Stomach smooth muscle (tissue), 2 donors: ENCODE measurements around the gene CALHM3.

Experiments used
- H3K27ac ChIP-seq: one replicate; pipeline ENCODE4 v1.7.0; 2013; ENCODE audit warnings: mild to moderate bottlenecking, low read length, inconsistent platforms
- H3K27me3 ChIP-seq, 2 donors: one replicate each; pipeline ENCODE4 v1.7.0; 2013; ENCODE audit warnings: low read length in 2 of 2; ENCODE audit not compliant: insufficient read depth in 2 of 2, control insufficient read depth in 1 of 2
- H3K36me3 ChIP-seq, 2 donors: one replicate each; pipeline ENCODE4 v1.7.0; 2013; ENCODE audit warnings: low read length in 2 of 2; ENCODE audit not compliant: control insufficient read depth in 2 of 2, insufficient read depth in 2 of 2
- H3K4me1 ChIP-seq: one replicate; pipeline ENCODE4 v1.7.0; 2013; ENCODE audit warnings: low read length; ENCODE audit not compliant: control insufficient read depth, insufficient read depth
- H3K4me3 ChIP-seq, 2 donors: one replicate each; pipeline ENCODE4 v1.7.0; 2013; ENCODE audit warnings: low read length in 2 of 2
- H3K9ac ChIP-seq, 2 donors: one replicate each; pipeline ENCODE4 v1.7.0; 2013; ENCODE audit warnings: low read length in 2 of 2, mild to moderate bottlenecking in 1 of 2
- H3K9me3 ChIP-seq, 2 donors: one replicate each; pipeline ENCODE4 v1.7.0; 2013; ENCODE audit warnings: low read length in 2 of 2; ENCODE audit not compliant: control insufficient read depth in 2 of 2
- donor health status: healthy.
- donor health status: Pancreatic carcinoma.

Gene CALHM3

DNA sequence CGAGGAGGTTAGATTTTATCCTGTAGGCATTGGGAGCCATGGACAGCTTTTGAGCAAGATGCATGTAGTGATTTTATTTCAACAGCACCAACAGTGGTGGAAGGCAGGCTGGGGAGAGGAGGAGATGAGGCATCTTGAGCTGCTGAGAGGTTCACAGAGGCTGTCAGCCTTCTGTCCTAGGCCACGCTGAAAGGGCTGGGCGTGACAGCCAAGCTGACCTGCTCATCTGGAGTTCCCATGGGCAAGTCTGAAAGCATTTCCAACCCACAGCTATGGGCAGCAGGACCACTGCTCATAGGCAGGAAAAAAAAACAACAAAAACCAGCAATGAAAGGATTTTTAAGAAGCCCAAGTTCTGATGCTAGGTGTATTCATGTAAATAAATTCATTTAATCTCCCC lies 22.1 kb upstream of the CALHM3 start:
- Histone ChIP-seq H3K36me3 (no peaks in the 10 kb centered on the region), H3K27ac (no peak overlapping the region), H3K27me3 (peaks cover 3 to 12% of the 10 kb centered on the region in 2 donors), H3K9me3 (no peaks in the 10 kb centered on the region), H3K9ac (no peak overlapping the region), H3K4me1 (no peaks in the 10 kb centered on the region), H3K4me3 (no peak overlapping the region)

DNA sequence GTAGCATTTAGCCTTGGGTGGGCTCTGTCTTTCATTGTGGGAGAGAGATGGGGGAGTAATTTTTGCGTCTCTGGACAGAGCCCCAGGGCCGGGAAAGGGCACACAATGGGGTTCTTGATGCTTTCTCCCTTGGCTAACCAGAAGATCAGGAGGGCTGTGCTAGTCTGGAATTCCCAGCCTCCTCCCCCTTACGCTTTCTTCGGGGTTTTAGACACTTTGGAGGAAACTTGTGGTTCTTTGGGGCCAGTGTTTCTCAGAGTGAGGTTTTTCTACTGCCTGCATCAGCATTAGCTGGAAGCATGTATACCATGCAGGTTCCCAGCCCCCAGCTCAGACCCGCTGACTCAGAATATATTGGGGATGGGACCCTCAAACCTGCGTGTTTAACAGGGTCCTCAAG lies 21.4 kb upstream of the CALHM3 start:
- no peaks in the 10 kb centered on the region for H3K36me3 ChIP-seq
- H3K9me3 ChIP-seq = no peaks in the 10 kb centered on the region
- no peak overlapping the region for H3K9ac ChIP-seq
- H3K4me1 ChIP-seq = no peaks in the 10 kb centered on the region
- no peak overlapping the region for H3K27ac ChIP-seq
- no peak overlapping the region for H3K4me3 ChIP-seq
- peaks cover 3 to 9% of the 10 kb centered on the region in 2 donors for H3K27me3 ChIP-seq

DNA sequence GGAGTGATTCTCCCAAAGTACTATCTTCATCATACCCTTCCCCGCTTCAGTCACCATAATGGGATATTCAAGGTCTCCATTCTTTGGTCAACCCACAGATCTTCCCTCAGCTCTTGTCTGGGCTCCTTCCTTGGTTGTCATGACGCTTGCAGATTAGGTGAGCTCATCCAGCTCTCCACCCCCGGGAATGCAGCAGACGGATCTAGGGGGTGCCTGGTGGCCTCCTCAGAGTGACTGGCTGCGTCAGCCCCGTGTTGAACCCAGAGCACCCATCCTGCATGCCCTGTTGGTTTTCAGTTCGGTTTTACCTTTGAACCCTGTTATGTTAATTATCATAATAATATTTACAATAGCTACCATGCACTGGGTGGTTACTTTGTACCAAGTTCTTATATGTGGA lies 20.8 kb upstream of the CALHM3 start:
- no peak overlapping the region for H3K27ac ChIP-seq
- no peak overlapping the region for H3K9ac ChIP-seq
- no peaks in the 10 kb centered on the region for H3K4me1 ChIP-seq
- H3K36me3 ChIP-seq = no peaks in the 10 kb centered on the region
- H3K4me3 ChIP-seq = no peak overlapping the region
- H3K9me3 ChIP-seq = no peaks in the 10 kb centered on the region
- peaks cover 8 to 15% of the 10 kb centered on the region in 2 donors for H3K27me3 ChIP-seq

DNA sequence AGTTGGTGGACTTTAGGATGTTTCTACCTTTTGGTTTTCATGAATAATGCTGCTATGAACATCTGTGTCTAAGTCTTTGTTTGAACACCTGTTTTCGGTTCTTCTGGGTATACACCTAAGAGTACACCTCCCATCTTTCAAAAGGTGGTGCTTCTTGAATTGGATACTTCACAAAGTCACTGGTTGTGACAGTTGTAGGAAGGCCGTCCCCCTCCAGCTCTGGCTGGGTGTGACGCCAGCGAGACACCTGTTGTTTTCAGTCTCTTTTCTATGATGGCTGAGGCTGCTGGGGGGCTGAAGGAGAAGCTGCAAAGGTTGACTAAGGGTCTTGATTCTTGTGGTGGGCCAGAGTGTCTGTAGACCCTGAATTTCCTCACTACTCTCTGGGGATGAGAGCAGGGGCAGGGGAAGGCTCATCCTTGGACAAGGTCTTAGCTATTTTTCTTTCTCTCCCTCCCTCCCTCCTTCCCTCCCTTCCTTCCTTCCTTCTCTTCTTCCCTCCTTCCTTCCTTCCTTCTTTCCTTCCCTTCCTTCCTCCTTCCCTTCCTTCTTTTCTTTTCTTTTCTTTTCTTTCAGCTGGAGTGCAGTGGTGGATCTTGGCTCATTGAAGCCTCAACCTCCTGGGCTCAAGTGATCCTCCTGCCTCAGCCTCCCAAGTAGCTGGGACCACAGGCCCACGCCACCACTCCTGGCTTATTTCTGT lies 20.0 kb upstream of the CALHM3 start:
- Histone ChIP-seq H3K27ac (no peak overlapping the region), H3K9ac (no peak overlapping the region), H3K4me1 (peaks cover 4% of the 10 kb centered on the region), H3K36me3 (no peaks in the 10 kb centered on the region), H3K9me3 (no peaks in the 10 kb centered on the region), H3K27me3 (peaks cover 16 to 21% of the 10 kb centered on the region in 2 donors), H3K4me3 (no peak overlapping the region)

DNA sequence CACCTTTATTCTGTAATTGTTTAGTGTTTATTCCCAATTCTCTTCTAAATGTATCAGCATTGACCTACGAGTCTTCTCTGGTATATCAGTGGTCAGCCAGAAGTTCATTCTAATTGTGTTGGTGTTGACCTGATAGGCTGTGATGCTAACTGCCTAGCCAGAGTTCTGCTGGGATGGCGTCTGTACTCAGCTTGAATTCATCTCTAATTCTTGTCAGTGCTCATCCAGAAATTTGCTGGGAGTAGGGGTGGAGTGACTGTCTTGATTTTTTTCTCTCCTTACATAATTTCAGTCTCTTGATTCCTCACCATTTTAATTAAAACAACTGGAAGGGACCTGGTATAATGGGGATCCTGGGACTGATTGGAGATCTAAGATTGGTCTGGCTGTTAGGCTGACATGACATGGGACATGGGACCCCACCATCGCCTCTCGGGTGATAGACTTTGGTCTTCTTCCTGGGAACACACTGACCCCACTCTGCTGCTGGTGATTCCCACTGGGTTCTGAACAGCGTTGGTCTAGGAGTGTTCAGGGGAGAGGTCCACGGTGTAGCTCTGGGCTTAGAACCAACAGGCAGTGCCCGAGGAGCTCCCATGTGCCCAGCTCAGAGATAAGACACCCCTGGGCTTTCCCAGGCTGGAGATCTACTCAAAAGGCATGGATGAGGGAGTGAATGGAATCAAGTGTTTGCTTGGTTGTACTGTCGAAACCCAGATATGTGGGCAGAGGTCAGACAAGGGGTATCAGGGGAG lies 18.3 kb upstream of the CALHM3 start:
- no peaks in the 10 kb centered on the region for H3K36me3 ChIP-seq
- no peak overlapping the region for H3K9ac ChIP-seq
- H3K4me3 ChIP-seq = no peak overlapping the region
- peaks cover 29 to 30% of the 10 kb centered on the region in 2 donors for H3K27me3 ChIP-seq
- no peaks in the 10 kb centered on the region for H3K9me3 ChIP-seq
- H3K27ac ChIP-seq = no peak overlapping the region
- peaks cover 13% of the 10 kb centered on the region for H3K4me1 ChIP-seq

DNA sequence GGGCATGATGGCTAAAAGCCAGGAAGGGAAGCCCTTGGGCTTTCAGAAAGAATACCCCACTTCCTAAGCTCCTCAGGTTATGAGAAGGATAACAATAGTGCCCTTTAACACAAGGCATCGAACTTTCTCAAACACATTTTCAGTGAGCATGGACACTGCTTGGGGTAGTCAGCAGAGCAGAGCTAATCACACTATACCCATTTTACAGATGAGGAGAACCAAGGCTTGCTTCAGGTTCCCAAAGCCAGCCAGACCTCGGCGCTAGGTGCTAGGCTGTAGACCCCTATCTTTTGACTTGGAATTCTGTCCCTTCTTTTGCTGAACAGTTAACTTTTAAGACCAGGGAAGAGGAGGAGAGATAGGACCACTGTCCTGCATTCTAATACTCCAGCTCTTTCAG lies 16.3 kb upstream of the CALHM3 start:
- H3K4me3 ChIP-seq = no peak overlapping the region
- no peak overlapping the region for H3K27ac ChIP-seq
- H3K4me1 ChIP-seq = peaks cover 13% of the 10 kb centered on the region
- H3K27me3 ChIP-seq = peaks cover 29 to 32% of the 10 kb centered on the region in 2 donors
- no peaks in the 10 kb centered on the region for H3K36me3 ChIP-seq
- no peaks in the 10 kb centered on the region for H3K9me3 ChIP-seq
- no peak overlapping the region for H3K9ac ChIP-seq

DNA sequence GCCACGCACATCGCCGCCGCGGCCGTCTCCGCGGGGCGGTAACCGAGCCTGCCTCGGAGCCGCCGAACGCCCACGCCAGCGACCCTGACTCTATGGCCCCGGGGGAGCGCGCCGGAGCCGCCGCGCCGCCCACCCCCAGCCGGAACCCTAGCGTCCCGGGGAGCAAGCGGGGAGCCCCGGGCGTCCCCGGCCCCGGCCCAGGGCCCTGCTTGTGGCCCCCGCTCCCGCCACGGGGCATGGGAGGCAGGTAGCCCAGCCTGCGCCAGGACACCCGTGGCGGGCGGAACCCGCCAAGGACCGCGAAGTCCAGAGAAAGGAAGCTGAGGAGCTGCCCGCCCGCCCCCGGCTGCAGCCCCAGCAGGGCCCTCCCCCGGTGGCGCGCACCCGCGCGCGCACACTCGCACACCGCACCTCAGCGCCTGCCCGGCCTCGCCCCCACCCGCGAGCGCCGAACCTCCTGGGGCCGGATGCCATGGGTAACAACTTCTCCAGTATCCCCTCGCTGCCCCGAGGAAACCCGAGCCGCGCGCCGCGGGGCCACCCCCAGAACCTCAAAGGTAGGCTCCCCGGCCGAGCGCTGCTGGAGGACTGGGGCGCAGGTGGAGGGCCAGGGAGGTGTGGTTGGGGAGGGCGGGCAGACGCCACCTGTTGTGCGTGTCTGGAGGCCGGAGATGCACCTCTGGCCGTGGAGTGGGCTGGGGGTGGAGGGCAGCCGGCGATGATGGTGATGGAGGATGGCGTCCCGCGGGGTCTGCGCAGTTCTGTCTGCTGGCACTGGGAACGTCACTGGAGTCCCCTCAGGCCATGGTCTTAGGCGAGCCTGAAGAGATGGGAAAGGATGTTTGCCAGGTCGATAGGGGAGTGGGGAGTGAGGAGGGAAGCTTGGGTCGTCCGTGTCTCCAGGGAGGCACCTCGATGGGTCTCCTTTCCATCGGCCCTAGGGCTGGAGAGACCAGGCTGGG lies 15.2 kb upstream of the CALHM3 start:
- H3K27ac ChIP-seq = no peak overlapping the region
- peaks cover 13% of the 10 kb centered on the region for H3K4me1 ChIP-seq
- H3K9me3 ChIP-seq = no peaks in the 10 kb centered on the region
- H3K27me3 ChIP-seq = peaks cover 29 to 30% of the 10 kb centered on the region in 2 donors
- no peak overlapping the region for H3K9ac ChIP-seq
- no peaks in the 10 kb centered on the region for H3K36me3 ChIP-seq
- H3K4me3 ChIP-seq = peak overlapping the region; percentile 43 to 68

DNA sequence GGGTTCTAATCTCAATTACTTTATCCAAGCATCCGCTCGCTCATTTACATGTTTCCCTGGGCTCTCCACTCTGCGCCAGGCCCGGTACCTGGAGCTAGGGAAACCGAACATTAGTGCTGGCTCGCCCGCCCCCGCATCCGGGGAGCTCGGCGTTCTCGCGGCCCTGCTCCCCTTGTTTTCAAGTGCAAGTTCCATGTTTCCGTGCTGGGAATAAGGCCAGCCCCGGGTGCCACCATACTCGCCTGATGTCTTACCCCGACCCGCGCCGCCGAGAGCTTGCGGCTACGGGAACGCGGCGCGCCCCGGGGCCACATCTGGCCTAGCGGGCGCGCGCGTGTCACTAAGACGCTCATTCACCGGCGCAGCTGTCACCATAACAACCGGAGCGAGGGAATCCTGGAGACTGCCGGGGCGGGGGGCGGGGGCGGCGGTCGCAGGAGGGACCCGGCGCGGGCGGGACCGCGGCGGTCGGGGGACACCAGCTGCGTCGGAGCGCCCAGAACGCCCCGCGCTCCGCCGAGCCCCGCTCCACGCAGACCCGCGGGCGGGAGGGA lies 14.4 kb upstream of the CALHM3 start, which contains the start of gene NEURL1:
Gene NEURL1 (plus strand): TSS at position 344 of the 554 bp plus-strand sequence. CDS start 683 bp downstream, outside the sequence.
- peak within 1 kb of the TSS; percentile 56 to 68 for H3K4me3 ChIP-seq
- H3K9me3 ChIP-seq = no peaks in the 10 kb centered on the region
- H3K36me3 ChIP-seq = no peaks in the 10 kb centered on the region
- H3K4me1 ChIP-seq = peaks cover 13% of the 10 kb centered on the region
- H3K27me3 ChIP-seq = peaks cover 29 to 30% of the 10 kb centered on the region in 2 donors
- no peak within 1 kb of the TSS for H3K27ac ChIP-seq
- H3K9ac ChIP-seq = no peak within 1 kb of the TSS

DNA sequence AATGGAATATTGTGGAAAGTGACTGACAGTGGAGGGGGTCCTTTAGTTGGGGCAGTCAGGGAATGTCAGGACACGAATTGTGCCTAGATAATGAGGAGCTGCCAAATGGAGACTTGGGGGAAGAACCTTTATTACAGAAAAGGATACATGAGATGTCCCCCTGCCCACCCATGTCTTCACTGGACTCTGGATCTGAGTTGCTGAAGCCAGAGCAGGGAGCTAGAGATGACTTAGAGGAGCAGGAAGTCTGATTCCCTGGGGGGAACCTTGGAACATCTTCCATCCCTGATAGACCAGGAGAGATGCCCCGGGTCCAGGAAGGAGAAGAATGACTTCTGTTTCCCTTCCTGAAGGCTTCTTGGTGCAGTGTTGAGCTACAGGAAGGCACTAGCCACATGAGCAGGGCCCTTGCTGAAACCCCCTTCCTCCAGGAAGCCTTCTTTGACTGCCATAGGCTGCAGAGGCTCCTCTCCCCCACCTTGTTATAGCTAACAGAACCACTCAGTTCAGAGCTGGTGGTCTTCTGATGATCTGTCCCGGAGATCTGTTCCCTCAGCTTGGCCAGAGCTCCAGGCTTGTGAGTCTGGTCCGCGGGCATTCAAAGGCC lies 13.7 kb upstream of the CALHM3 start:
- H3K27ac ChIP-seq = no peak overlapping the region
- H3K4me3 ChIP-seq = peak overlapping the region in 1 of 2 donors; percentile 68
- no peaks in the 10 kb centered on the region for H3K36me3 ChIP-seq
- peaks cover 29 to 30% of the 10 kb centered on the region in 2 donors for H3K27me3 ChIP-seq
- no peaks in the 10 kb centered on the region for H3K9me3 ChIP-seq
- H3K9ac ChIP-seq = no peak overlapping the region
- peaks cover 13% of the 10 kb centered on the region for H3K4me1 ChIP-seq
